GM19324 (cell line): ENCODE measurements around the gene DNAH5.

Experiments used
- ATAC-seq: cut with Tn5 transposase; IDR thresholded peaks from one replicate; pipeline ENCODE4 v1.9.1; 2021; ENCODE audit warnings: mild to moderate bottlenecking, moderate library complexity; ENCODE audit not compliant: unreplicated experiment, low FRiP score

Gene DNAH5

GRCh38 chr5:13740471-13740870, 204.0 kb downstream of the DNAH5 start:
- ATAC-seq: no peak

- no peak for ATAC-seq
Measured at GRCh38 chr5:13739479-13739878, 205.0 kb downstream of the DNAH5 start.

- no peak for ATAC-seq
Measured at GRCh38 chr5:13735691-13736090, 208.8 kb downstream of the DNAH5 start.

GRCh38 chr5:13731121-13731628, 213.3 kb downstream of the DNAH5 start:
- ATAC-seq: no peak

- ATAC-seq: no peak
Measured at GRCh38 chr5:13708906-13709305, 235.6 kb downstream of the DNAH5 start.

- ATAC-seq: no peak
Measured at GRCh38 chr5:13708432-13708831, 236.1 kb downstream of the DNAH5 start.

- ATAC-seq: no peak
Measured at GRCh38 chr5:13704396-13704795, 240.1 kb downstream of the DNAH5 start.

GRCh38 chr5:13700626-13701025, 243.9 kb downstream of the DNAH5 start:
- no peak for ATAC-seq

GRCh38 chr5:13698885-13699284, 245.6 kb downstream of the DNAH5 start:
- ATAC-seq: no peak

- no peak for ATAC-seq
Measured at GRCh38 chr5:13695076-13695712, 249.3 kb downstream of the DNAH5 start.

GRCh38 chr5:13692172-13692571, 252.3 kb downstream of the DNAH5 start:
- no peak for ATAC-seq

GRCh38 chr5:13676531-13676930, 268.0 kb downstream of the DNAH5 start:
- ATAC-seq: no peak

- no peak for ATAC-seq
Measured at GRCh38 chr5:13674391-13674790, 270.1 kb downstream of the DNAH5 start.

- ATAC-seq: no peak
Measured at GRCh38 chr5:13673511-13673910, 271.0 kb downstream of the DNAH5 start.

GRCh38 chr5:13664377-13664776, 280.1 kb downstream of the DNAH5 start:
- no peak for ATAC-seq

- no peak for ATAC-seq
Measured at GRCh38 chr5:13662626-13663025, 281.9 kb downstream of the DNAH5 start.

- ATAC-seq: no peak
Measured at GRCh38 chr5:13661272-13661671, 283.2 kb downstream of the DNAH5 start.

- no peak for ATAC-seq
Measured at GRCh38 chr5:13660072-13660471, 284.4 kb downstream of the DNAH5 start.

- no peak for ATAC-seq
Measured at GRCh38 chr5:13659391-13659790, 285.1 kb downstream of the DNAH5 start.

- ATAC-seq: no peak
Measured at GRCh38 chr5:13658761-13659160, 285.7 kb downstream of the DNAH5 start.

- no peak for ATAC-seq
Measured at GRCh38 chr5:13658152-13658551, 286.3 kb downstream of the DNAH5 start.

GRCh38 chr5:13653709-13654108, 290.8 kb downstream of the DNAH5 start:
- no peak for ATAC-seq

GRCh38 chr5:13649656-13650055, 294.8 kb downstream of the DNAH5 start:
- no peak for ATAC-seq
